Measurements from ENCODE around the gene GFPT2.

GFPT2 gene

DNA sequence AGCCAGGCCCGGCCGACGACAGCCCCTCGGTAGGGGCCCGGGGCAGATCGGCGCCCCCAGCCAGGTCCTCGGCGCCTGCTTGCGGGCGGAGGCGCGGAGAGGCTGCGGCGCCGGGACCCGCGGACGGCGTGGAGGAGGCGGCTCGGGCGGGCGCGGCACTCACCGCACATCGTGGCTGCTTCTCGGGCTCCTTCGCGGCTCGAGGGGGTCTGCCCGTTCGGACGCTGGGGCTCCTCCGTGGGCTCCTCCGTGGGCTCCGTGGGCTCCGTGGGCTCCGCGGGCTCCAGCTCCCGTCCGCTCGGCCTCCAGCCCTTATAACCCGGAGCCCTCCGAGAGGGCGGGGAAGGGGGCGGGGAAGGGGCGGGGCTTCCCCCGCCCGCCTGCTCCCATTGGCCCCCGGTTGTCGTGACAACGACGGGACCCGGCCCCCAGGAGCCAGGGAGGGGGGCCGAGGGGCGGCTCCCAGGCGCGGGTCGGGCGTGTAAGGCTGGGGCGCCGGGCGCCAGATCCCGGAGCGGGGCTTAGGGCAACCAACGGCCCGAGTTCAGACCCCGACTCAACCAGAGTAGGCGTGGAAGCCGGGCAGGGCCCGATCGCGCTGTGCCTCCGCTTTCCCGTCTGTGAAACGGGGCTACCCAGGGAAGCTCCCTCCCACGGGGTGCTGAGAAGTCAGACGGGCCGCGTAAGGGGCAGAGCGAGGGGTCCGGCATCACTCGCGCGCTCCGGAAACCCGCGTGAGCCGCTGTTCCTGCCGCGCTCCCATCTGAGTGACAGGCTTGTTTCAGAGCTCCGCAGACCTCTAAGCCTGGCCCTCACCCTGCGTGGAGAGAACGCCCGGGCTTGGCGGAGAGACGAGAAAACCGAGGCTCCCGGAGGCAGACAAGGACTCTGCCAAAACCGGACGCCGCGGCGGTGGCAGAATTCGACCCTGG lies at the start of gene GFPT2:
Gene GFPT2, minus strand, starts transcription at position 289 of the 932 bp plus-strand sequence. Its CDS starts 119 bp downstream, at position 170.
- no peak for DNase-seq

DNA sequence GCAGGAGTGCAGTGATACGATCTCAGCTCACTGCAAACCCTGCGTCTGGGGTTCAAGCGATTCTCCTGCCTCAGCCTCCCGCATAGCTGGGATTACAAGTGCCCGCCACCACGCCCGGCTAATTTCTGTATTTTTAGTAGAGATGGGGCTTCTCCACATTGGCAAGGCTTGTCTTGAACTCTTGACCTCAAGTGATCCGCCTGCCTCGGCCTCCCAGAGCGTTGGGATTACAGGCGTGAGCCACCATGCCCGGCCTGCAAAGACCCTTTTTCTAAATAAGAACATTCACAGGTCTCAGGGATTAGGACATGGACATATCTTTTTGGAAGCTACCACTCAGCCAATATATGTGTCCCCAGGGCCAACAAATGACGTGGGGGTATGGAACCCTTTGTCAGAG lies 49.6 kb upstream of the GFPT2 start:
- DNase-seq: no peak

DNA sequence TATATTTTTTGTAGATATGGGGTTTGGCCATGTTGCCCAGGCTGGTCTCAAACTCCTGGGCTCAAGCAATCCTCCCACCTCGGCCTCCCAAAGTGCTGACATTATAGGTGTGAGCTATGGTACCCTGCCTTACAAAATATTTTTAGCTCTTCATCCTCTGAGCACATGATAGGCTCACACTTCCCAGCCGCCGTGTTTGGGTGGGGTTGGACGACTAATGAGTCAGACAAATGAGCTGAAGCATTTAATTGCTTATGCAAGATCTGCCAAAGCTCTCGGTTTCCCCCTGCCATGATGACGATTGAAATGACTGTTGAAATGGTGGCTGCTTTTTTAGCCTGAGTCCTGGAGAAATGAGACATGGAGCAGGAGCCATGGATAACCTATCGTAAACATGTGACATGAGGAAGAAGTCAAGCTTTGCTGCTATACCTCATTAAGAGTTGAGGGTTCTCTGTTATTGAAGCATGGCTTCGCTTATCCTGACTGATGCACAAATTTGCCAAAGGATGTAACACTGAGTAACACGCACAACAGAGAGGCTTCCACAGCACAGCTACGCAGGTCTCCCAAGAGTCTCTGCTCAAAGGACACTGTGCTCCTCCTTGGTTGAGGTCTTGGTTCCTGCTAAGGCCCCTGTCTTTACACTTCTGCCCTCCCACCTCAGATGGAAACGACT lies 48.2 kb upstream of the GFPT2 start:
- no peak for DNase-seq

DNA sequence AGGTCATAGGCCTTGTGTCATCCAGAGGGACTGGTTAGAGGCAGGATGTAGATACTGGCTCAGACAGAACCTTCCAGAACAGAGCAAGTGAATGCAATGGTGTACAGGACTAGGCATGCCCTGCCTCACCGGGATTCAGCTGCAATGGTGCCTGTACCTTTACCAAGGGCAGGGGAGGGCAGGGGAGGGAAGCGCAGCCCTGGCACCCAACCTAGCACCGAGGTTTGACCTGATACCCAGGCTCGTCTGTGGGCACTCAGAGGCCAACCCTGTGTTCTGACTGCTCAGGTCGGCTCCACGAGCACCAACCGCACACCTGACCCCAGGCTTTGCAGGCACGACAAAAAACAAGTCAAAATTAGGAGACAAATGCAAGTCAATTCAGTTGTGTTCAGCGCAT lies 47.3 kb upstream of the GFPT2 start:
- DNase-seq: no peak

DNA sequence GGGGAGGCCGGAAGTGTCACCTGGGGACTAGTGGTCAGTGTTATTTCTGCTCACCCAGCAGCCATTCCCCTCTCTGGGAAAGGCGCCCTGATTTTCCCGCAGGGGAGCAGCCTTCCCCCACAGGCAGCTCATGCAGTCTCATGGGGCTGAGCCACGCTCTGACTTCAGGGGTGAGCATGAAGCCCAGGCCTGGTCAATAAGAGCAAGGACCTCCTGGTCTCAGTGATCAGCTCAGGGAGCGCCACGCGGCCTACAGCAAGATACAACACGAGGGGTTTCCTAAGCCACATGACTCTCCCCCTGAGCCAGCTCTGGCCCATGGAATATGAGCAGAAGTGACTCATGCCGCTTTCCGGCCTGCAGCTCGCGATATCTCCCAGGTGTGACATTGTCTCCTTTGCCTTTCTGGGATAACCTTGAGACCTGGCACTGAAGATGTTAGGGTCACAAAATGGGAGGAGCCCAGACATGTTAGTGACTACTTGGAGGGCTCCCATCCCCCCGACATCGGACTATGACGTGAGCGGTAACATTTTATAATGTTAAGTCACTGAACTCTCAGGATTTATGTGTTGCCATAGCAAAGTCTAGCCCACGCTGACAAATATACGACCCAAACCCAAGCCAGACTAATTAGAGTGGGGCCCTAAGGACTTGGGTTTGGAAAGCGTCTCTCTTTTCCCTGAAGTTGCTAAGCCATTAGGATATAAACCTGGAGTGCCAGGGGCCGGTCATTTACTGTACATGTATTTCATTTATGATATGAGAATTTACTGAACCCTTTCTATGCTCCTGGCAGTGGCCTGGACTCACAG lies 46.5 kb upstream of the GFPT2 start:
- DNase-seq: no peak

DNA sequence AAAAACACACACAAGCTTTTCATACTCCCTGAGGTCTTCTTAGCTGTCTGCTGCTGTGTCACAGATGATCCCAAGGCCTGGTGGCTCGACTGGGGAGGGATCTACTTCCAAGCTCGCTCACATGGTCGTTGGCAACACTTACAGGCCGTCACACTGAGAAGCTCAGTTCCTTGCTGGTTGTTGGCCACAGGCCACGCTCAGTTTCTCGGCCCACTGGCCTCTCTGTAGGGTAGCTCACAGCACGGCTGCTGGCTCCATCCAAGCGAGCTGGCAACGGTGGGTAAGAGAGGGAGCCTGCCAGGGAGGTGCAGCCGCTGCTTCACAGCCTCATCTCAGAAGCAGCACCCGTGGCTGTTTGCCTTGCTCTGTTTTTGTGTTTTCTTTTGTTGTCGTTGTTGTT lies 43.8 kb upstream of the GFPT2 start:
- DNase-seq: no peak

DNA sequence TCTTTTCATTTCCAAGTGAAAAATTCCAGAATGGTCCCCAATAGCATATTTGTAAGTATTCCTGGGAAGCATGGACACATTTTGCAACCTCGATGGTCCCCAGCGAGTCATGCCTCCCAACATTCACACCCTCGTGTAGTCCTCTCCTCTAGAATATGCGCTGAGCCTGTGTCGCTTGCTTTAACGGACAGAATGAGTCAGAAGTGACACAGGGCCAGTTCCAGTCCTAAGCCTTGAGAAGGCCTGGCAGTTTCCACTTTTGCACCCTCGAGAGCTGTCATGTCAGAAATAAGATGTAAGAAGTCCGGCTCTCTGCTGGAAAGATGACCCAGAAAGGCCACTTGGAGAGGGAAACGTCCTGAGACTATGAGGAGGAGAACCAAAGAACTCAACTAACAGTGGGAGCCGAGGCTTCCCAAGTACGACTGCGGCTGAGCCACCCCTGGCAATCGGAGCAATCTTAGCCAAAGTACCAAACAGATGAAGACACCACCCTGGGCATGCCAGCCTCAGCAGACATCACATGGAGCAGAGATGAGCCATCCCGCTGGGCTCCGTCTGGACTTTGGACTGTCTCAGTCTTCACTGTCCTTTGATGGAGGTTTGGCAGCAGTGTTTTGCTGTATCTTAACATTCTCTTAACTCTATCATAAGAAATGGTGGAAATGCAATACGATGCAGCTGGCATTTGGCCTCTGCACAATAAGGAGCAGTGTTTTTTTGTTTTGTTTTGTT lies 42.6 kb upstream of the GFPT2 start:
- DNase-seq: no peak

DNA sequence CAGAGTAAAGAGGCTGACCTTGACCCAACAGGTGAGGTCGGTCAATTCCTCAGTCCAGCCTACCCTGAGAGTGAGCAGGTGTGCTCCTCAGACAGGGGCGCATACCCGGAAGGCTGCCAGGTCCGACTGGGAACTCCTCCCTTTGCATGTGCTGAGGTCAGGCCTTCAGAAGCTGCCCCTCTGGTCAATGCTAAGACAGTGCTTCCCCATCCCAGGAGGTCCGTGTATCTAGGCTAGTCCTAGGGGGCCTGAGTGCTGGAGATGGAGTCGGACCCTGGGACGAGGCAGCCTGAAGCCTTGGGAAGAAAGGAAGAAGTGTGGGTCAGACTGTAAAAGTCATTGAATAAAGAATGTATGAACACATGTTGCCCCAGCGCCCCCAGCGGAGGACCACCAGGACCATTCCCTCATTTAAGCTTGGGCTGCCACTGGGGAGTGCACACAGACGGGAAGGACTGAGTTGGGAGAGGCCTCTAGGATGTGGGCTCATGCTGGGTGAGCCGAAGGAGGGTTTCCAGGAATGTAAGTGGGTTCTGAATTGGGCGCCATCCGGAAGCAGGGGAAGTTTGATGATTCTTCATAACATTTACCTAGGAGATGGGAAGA lies 41.0 kb upstream of the GFPT2 start:
- DNase-seq: no peak

DNA sequence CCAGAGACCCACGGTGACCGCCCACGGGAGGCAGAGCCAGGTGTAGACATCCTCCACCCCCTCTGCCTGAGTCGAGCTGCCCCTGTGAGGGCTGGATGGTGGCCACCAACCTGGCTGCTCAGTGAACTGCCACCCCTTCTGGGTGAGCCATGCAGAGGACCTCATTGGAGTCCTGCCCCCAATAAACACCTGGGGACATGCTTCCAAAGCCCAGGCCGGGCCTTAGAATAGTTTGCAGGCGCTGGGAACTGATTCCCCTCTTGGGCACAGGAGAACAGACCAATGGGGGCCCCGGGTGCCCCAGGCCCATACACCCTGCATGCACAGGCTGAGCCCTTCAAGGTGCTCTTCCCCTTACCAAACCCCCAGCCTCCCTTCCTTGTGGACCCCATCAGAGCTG lies 38.1 kb upstream of the GFPT2 start:
- no peak for DNase-seq

DNA sequence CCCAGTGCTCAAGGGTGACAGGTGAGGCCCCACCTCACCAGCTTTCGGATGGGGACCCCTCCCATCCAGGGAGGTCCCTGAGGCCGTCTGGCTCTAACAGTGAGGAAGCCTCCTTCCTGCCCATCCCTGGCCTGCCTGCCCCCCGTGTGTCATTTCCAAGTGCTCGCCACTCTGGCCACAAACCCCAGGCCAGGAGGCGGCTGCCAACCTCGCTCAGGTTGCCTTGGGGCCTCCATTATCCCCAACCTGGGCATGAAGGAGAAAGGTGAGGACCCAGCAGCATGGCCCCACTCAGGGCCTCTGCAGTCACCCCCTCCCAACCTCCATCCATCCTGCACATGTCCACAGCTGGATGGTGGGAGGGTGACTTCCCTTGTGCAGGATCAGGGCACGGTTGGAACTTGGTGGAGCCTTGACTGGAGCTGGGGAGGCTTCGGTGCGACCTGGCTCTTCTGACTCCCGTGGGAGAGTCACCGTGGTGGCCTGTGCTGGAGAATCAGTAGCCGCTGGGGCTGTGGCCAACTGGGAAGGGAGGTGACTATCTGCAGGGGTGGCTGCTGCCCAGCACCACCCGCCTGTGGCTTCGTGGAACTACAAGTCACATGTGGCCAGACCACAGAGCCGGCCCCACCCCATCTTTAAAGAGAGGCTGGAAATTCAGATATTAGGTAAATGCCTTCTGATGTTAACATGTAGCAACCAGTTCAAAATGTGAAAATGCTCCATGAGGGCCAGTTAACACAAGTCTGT lies 37.5 kb upstream of the GFPT2 start:
- no peak for DNase-seq

DNA sequence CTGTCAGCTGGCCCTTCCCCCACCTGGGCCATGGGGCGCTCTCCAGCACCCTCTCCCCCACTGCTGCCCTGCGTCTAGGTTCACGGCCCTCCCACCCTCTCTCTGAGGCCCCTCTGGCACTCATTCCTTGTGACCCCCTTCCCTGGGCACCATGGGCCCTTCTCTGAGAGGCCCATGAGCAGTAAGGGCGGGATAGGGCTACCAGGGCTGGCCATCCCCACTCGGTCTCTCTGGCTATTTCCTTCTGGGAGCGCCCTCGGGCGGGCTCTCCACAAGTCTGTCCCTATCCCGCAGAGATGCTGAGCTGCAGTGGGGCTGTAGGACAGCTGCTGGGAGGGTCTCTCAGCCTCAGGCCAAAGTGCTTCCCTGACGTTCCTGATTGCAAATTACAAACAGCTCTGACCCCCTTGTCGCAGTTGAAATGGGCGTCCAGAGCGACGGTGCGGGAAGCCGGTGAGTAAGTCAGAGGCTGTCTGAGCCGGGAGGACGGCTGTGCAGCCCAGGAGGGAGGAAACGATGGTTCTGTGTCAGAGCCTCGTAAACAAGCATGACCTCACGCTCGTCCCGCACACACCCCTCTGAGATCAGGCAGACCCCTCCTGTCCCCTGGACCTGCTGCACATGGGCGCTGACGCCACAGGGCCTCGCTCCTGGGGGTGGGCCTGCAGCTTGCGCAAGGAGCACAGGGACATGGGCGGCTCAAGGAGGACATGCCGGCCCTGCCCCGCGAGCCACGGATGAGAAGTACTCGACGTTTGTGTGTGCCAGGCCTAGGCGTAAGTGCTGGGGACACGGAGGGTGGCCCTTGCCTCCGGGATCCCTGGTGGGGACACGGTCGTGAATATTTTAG lies 36.3 kb upstream of the GFPT2 start:
- no peak for DNase-seq

DNA sequence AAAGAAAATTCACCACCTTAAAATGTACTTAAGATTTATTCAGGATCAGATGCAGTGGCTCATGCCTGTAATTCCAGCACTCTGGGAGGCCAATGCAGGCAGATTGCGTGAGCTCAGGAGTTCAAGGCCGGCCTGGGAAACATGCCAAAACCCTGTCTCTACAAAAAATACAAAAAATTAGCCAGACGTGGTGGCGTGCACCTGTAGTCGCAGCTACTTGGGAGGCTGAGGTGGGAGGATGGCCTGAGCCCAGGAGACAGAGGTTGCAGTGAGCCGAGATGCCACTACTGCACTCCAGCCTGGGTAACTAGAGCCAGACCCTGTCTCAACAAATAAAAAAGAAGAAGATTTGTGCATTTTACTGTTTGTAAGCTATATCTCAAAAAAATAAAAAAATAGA lies 34.7 kb upstream of the GFPT2 start:
- DNase-seq: no peak

DNA sequence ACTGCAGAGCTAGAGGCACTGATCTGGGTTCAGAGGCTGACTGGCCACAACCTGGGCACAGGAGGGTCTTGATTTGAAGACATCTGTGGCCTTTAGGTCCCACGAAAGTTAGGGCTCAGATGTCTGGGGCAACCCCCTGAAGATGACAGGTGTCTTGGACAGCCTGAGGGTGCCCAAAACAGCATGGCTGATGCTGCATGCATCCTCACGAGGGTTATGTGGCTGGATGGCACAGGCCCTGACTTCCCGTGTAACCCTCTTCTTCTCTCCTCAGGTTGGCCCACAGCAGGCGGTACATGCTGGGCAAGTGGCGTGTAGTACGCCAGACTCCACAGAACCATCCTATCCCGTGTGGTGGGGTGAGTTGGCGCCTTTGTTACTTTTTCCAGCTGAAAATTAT lies 29.8 kb upstream of the GFPT2 start:
- no peak for DNase-seq

DNA sequence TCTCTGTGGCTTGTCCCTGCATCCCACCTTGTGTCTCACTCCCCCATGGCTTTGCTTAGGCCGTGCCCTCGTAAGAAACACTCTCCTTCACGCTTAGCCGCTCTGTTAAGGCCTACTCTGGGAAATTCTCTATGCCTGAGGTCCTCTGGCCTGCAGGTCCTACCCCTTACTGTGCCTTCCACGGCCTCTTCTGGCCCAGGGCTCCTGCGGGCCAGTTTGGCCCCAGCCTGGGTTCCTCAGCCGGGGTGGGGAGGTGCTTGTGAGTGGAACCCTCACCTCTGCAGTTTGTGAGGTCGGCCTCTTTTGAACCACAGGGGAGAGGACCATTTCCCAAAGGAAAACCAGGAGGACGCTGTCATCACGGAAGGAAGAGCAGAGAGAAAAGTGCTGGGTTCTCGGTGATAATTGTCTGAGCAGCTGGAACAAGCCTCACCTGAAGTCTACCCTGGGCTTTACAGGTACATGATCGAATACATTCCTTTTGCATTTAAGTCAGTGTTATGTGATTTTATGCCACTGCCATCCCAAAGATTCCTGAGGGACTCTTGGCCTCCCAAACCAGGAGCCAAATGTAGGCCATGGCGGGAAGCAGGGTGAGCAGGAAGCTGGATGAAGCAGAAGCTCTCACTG lies 28.8 kb upstream of the GFPT2 start:
- DNase-seq: no peak

DNA sequence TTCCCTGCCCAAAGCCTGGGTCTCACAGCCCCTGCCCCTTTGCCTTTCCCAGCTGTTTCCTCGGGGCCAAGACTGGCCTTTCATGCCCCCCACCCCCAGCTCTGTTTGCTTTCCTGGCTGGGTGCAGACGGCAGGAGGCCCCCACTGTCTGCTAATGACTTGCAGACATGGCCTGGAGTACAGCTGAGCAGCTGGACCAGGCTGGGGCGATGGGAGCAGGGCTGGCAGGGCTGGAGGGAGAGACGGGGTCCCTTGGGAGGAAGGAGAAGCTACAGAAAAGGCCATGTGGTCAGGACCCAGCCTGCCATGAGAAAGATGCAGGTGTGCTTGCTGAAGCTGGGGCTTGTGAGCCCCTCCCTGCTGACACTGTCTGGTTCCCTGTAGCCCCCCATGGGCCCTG lies 28.3 kb upstream of the GFPT2 start:
- no peak for DNase-seq

DNA sequence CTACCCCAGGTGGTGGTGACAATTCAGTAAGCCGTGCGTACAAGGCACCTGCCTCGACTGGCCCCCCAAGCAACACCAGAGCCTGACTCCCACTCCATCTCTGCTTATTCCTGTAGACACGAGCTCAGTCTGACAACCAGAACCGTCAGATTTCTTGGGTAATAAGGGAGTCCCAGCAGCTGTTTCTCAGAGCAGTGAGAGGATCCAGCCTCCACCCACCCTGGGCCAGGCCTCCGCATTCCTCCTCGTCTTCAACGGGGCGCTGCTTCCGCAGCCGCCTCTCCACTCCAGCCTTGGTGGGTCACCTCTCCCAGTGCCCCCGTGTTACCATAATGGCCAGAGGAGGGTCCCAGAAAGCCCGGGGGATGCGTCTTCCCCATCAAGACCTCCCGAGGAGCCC lies 27.7 kb upstream of the GFPT2 start:
- DNase-seq: no peak

DNA sequence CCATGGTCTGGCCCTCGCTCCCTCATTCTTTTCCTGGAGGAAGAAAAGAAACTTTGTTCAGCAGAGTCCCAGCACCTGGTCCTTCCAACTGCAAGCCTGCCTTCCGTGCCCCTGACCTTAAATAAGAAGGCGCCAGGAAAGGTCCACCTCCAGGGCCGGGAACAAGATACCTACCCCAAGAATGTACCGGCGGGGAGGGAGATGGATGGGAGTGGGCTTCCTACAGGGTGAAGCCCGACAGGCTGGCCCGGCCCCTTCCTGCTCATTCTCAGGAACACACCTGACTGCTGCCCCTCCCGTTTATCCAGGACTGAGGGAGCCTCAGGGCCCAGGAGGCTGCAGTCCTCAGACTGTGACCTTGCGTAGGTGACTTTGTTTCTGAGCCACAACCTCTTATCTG lies 27.3 kb upstream of the GFPT2 start:
- no peak for DNase-seq

DNA sequence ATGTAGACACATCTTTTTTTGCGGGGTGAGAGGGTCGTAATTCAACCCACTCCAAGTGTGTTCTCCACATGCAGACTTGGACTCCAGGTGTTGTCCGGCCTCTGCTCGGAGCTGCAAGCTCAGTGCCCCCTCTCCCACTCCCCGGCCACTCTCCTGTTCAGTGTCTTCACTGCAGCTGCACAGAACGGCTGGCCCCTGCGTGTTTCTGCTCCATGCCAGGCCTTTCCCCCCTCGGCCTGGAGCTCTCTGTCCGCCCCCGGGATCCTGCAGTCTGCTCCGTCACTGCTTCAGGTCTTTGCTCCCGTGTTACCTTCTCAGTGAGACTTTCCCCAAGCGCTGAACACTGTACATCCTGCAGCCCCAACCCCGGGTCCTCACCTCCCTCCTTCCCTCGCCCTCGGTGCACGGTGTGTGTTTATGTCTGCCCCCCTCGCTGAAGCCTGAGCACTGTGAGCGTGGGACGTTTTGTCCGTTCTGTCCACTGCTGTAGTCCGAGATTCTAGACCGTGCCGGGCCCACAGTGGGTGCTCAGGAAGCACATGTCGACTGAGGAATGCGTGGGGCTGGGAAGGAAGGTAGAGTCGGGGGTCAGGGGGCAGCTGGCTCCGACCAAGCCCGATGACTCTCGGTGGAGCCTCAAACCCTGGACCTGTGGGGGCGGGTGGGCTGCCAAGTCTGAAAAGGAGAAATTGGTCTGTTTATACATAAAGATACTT lies 26.4 kb upstream of the GFPT2 start:
- DNase-seq: no peak

All from NCI-H2081 treated with DMSO at 0.1 percent for 48 hours (cell line).